Renal cortex interstitium (tissue), 11 donors: ENCODE data around the gene RIT2. TPM values are rescaled to one million over a fixed set of nuclear protein-coding genes. Genes with fewer than 3 reads are reported as not detected.
"Not testable (repeated sequence)": the region's sequence is repeated elsewhere in the genome, so short reads cannot be mapped to it uniquely, and the experiment has no call there.

ENCODE experiments used
- DNase-seq, 11 donors: peaks; one replicate each; pipeline ENCODE4 v3.0.0-alpha.2; 2013; ENCODE audit warnings: low read depth in 9 of 11, low spot score in 4 of 11; ENCODE audit errors: extremely low read depth in 1 of 11
- polyA plus RNA-seq, 3 donors: library from polyadenylated mRNA; unstranded; fragments of 120-200 nt; gene quantifications; one replicate each; pipeline ENCODE4 v1.2.1, GENCODE V29; 2013; ENCODE audit not compliant: insufficient read length in 3 of 3

The RIT2 gene
- polyA plus RNA-seq, 3 donors = 0.09 TPM; not detected in 2

GRCh38 chr18:42807887-42808286, 307.6 kb downstream of the RIT2 start:
- no peak for DNase-seq

GRCh38 chr18:42801706-42802105, 313.8 kb downstream of the RIT2 start:
- DNase-seq = no peak

- DNase-seq = no peak
These were observed 316.8 kb downstream of the RIT2 start for GRCh38 chr18:42798606-42799170.

- not testable (repeated sequence) for DNase-seq
These were observed 320.2 kb downstream of the RIT2 start for GRCh38 chr18:42795213-42795789.

- DNase-seq = no peak
These were observed 322.8 kb downstream of the RIT2 start for GRCh38 chr18:42792731-42793130.

- DNase-seq = peak in 2 of 11 donors; percentile 4 to 13
These were observed 330.9 kb downstream of the RIT2 start for GRCh38 chr18:42784632-42785031.

- DNase-seq = no peak
These were observed 332.6 kb downstream of the RIT2 start for GRCh38 chr18:42782929-42783328.

- DNase-seq = no peak
These were observed 334.1 kb downstream of the RIT2 start for GRCh38 chr18:42781298-42781815.

- no peak for DNase-seq
These were observed 335.3 kb downstream of the RIT2 start for GRCh38 chr18:42780171-42780570.

- no peak for DNase-seq
These were observed 336.9 kb downstream of the RIT2 start for GRCh38 chr18:42778445-42779042.

GRCh38 chr18:42778024-42778423, 337.5 kb downstream of the RIT2 start:
- DNase-seq = no peak

GRCh38 chr18:42773870-42774269, 341.6 kb downstream of the RIT2 start:
- DNase-seq = no peak

- DNase-seq = no peak
These were observed 343.5 kb downstream of the RIT2 start for GRCh38 chr18:42771936-42772335.

- no peak for DNase-seq
These were observed 350.2 kb downstream of the RIT2 start for GRCh38 chr18:42765302-42765701.

GRCh38 chr18:42760290-42760689, 355.2 kb downstream of the RIT2 start:
- no peak for DNase-seq

GRCh38 chr18:42758852-42759251, 356.6 kb downstream of the RIT2 start:
- DNase-seq = no peak

- no peak for DNase-seq
These were observed 359.3 kb downstream of the RIT2 start for GRCh38 chr18:42756214-42756613.

- DNase-seq = no peak
These were observed 362.6 kb downstream of the RIT2 start for GRCh38 chr18:42752916-42753315.

- no peak for DNase-seq
These were observed 368.7 kb downstream of the RIT2 start for GRCh38 chr18:42746794-42747193.

- DNase-seq = no peak
These were observed 369.6 kb downstream of the RIT2 start for GRCh38 chr18:42745931-42746330.

GRCh38 chr18:42745171-42745570, 370.3 kb downstream of the RIT2 start:
- no peak for DNase-seq
